NK-92 (cell line): Measurements from ENCODE around the gene C11orf54.
"Not testable (repeated sequence)": the region's sequence is repeated elsewhere in the genome, so short reads cannot be mapped to it uniquely, and the experiment has no call there.

ENCODE experiments used
- DNase-seq: peaks from one replicate; lab custom pipeline; 2025; ENCODE audit not compliant: unreplicated experiment; lab: John Stamatoyannopoulos, UW

Gene C11orf54

GRCh38 chr11:93734427-93735222 is 6.8 kb upstream of the C11orf54 start:
- no peak for DNase-seq

- no peak for DNase-seq
Measured at GRCh38 chr11:93735627-93736026, 5.8 kb upstream of the C11orf54 start.

DNA sequence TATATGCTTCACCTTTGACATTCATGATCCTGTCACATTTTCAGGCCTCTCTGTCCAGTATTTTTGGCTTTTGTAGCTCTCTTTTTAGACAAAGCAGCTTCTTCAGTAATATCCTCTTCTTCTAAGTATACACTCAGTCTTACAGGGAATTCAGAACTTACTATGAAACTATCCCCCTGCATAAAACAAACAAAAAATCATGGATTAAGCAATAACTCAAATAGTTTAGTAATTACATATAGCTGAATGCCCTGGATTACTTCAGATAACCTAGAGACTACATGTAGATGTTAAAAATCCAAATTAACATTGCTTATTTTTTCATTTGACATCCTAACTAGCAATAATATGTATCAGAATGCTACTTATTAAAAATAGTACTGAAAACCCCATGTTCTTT is 5.3 kb upstream of the C11orf54 start:
- no peak for DNase-seq

DNA sequence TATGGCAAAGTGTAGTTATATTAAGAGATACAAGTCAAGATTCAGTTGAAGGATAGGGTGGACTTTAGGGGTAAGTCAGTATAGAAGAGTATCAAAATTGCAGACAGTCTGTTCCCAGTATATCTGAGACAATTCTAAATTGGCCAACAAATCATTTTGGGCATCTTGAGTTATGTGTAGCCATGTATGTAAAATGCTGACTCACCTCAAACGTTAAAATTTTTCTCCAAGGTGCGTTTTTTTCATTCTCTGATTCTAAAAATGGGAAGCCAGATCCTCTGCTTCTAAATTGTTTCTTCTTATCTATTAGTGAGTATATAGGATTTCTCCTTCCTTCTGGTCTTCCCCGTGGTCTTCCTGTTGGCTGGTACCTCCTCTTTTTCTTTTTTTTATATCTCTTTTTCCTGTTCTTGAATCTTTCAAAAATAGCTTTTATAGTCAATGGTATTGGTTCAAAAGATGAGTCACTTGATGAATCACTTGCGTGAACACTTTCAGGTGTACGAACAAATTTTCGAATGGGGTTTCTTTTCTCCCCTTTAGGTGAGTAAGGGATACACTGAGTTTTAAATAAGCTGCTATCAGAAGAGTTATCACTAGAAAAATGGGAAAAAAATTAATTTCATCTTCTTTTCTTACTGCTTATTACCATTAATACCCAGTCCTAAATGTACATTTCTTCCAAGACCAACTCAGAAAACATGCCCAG is 3.4 kb upstream of the C11orf54 start:
- no peak for DNase-seq

DNA sequence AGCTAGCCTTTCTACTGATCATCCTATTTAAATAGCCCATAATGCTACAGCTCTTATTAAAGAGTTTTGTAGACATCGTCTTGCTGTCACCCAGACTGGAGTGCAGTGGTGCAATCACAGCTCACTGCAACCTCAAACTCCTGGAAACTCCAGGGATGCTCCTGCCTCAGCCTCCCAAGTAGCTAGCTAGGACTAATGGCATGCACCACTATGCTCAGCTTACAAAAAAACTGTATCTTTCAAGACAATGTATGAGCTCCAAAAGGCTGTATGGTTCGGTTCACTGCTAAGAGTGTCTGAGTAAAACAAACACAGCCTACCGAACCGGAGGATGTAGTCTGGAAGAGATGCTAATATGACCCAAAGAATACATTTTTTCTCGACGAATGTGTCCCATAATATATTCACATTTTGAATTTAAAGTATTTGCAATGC is 2.8 kb upstream of the C11orf54 start:
- no peak for DNase-seq

GRCh38 chr11:93740031-93740729 is 1.3 kb upstream of the C11orf54 start:
- DNase-seq, result no peak

- DNase-seq, result no peak
Measured at GRCh38 chr11:93740730-93741093, 760 bp upstream of the C11orf54 start.

- DNase-seq, result no peak
Measured at GRCh38 chr11:93741882-93742226, 382 bp downstream of the C11orf54 start.

DNA sequence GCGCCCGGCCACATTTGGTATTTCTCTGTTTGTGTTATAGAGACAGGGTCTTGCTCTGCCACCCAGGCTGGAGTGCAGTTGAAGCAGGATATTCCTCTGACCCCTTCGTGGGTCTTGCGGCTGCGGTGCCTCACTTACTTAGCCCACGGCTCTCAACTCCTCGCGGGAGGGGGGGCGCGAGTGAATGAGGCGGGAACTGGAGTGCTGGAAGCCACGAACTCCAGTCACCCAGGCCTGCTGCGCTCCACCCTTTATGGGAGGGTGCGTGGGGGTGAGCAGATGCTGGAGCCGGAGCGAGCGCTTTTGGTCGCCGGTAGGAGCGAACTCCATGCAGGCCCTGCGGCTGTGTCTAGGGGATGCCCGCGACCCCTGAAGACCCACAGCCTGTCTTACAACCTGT is 1.8 kb downstream of the C11orf54 start:
- DNase-seq, result no peak

GRCh38 chr11:93744669-93745004 is 3.2 kb downstream of the C11orf54 start:
- DNase-seq, result no peak

- DNase-seq, result not testable (repeated sequence)
Measured at GRCh38 chr11:93745005-93745755, 3.7 kb downstream of the C11orf54 start.

GRCh38 chr11:93746101-93746500 is 4.6 kb downstream of the C11orf54 start:
- no peak for DNase-seq

DNA sequence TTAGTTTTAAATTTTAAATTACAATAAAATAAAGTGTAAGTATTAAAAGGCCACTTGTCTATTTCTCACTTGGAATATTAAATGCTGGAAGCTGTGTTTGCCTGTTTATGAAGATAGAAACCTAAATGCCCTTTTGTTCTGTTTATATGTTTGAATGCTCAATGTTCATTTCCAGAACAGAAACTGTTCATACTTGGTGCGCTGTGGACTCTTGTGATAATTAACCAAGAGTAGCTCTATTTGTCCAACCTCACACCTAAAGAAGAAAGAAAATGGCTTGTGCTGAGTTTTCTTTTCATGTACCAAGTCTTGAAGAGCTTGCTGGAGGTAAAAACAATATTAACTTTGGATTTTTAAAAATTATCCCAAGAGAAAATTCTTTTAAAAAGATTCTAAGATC is 5.7 kb downstream of the C11orf54 start:
- DNase-seq, result no peak

GRCh38 chr11:93751001-93751400 is 9.5 kb downstream of the C11orf54 start:
- DNase-seq, result no peak

GRCh38 chr11:93753241-93753640 is 11.8 kb downstream of the C11orf54 start:
- DNase-seq, result no peak

DNA sequence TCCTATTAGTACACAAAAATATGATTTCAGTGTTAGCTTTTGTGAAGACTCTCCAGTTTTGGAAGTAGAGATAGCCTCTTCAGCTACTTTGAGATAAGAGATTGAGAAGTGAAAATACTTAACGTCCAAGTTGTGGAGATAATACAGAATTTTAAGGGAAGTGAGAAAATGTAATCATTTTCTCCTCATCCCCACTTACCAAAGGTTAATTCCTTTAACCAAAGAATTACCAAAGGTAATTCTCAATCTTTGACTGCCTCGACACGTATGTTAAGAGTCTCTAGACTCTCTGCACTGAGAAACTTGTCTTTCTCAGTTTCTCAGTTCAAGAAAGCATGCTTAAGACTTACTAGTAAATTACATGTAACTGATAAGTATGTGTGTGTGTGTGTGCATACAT is 15.3 kb downstream of the C11orf54 start:
- DNase-seq, result no peak

- DNase-seq, result no peak
Measured at GRCh38 chr11:93757301-93757700, 15.8 kb downstream of the C11orf54 start.

DNA sequence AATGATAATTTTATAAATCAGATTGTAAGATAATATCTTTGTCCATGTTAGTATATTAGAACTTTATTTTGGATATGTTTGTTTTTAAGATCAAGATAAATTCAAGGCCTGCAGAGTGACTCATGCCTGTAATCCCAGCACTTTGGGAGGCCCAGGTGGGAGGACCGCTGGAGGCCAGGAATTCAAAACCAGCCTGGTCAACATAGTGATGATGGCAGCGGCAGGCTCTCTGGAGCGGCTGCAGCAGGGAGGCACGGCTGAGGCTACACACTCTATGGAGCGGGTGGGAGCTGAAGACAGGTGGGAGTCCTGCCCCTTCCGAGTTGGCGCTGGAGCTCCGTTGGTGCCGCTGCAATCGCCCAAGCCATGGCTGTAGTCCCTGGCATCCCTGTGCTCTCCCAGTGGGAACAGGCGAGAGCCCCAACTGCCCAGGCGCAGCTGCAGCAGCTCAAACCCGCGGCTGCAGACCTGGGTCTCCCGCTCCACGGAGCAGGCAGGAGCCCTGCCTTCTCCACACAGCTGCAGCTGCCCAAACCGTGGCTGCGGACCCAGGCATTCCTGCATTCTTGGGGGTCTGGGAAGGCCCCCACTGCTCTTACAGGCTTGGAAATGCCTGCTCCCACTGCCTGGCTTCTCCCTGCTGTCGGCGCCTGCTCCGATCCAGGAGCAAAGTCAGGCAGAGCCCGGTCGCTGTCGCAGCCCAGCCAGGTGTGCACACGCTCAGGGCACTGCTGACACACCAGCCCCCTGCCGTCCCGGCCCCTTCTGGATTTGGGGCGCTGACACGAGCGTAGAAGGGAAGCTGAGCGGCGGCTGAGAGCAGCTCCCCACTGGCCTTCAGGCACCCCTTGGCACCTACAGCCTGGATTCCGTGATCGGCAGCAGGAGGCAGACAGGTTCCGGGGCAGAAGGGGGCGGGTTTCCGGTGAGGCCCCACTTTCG is 16.7 kb downstream of the C11orf54 start:
- no peak for DNase-seq

DNA sequence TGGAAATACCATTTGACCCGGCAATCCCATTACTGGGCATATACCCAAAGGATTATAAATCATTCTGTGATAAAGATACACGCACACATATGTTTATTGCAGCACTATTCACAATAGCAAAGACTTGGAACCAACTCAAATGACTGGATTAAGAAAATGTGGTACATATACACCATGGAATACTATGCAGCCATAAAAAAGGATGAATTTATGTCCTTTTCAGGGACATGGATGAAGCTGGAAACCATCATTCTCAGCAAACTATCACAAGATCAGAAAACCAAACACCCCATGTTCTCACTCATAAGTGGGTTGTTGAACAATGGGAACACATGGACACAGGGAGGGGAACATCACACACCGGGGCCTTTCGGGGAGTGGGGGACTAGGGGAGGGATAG is 17.7 kb downstream of the C11orf54 start:
- not testable (repeated sequence) for DNase-seq

DNA sequence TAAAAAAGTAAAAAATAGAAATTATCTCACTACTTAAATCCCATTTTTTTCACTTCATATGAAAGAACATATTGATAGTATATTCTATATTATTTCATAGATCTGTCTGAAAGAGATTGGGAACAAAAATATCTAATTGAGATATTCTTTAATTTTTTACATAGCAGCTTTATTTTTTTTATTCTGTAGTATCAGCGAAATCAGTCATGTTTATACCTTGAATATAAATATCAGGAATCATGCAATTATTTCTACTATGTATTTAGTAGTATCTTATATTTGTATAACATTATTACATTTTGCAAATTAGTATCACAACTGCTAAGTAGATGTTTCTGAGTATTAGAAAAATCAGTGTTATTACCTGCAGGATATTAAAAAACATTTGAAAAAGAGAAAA is 20.4 kb downstream of the C11orf54 start:
- no peak for DNase-seq
